ENCODE results near the gene ZFP62.

DNA sequence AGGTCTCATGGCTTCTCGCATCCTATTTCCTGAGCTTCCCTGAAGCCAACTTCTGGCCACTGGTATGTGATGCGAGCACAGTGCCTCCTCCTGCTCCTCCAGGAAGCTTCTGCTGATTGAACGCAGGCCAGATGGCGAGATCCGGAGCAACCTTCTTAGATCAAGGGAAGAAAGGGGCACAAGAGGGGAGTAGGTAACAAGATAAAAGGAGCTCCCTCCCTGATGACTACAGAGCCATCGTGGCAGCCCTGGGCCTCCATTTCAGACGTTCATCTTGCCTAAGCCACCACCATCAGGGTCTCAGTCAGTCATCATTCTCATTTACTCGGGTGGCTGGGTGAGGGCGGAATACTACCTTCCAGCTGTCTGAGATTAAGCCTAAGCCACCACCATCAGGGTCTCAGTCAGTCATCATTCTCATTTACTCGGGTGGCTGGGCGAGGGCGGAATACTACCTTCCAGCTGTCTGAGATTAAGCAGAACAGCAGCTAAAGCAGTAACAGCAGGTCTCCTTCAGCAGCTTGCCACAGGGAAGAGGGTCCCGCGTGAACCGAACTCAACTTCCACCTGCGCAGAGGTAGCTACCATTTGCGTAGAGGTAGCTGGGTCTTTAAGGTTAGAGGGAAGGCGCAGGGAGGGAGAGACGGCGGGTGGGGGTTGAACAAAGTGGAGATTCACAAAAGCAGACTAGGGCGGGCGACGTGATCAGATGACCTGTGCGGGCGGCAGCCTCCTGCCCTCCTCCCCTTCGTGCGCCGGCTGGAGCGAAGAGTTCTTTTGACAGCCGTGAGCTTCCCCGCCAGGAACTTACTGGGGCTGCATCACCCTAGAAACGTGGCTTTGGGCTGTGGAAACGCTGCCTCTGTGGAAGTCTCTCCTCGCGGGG lies 30.6 kb downstream of the ZFP62 start:
- TF ChIP-seq, protein P1, sequence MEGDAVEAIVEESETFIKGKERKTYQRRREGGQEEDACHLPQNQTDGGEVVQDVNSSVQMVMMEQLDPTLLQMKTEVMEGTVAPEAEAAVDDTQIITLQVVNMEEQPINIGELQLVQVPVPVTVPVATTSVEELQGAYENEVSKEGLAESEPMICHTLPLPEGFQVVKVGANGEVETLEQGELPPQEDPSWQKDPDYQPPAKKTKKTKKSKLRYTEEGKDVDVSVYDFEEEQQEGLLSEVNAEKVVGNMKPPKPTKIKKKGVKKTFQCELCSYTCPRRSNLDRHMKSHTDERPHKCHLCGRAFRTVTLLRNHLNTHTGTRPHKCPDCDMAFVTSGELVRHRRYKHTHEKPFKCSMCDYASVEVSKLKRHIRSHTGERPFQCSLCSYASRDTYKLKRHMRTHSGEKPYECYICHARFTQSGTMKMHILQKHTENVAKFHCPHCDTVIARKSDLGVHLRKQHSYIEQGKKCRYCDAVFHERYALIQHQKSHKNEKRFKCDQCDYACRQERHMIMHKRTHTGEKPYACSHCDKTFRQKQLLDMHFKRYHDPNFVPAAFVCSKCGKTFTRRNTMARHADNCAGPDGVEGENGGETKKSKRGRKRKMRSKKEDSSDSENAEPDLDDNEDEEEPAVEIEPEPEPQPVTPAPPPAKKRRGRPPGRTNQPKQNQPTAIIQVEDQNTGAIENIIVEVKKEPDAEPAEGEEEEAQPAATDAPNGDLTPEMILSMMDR (IDR thresholded peaks at IDR 0.05) = no peak
- TF ChIP-seq EP300 (IDR thresholded peaks at IDR 0.05) (no peak), POLR2AphosphoS5 (IDR thresholded peaks at IDR 0.05) (peak; percentile 8), POLR2A (IDR thresholded peaks at IDR 0.05) (peak in 1 of 2 donors; percentile 40)

All from gastroesophageal sphincter (tissue), 3 donors.